ENCODE data around the gene C17orf50. TPM values are rescaled to one million over a fixed set of nuclear protein-coding genes. Genes with fewer than 3 reads are reported as not detected.
"Not testable (repeated sequence)": the region's sequence is repeated elsewhere in the genome, so short reads cannot be mapped to it uniquely, and the experiment has no call there.

The C17orf50 gene
- total and polyA plus RNA-seq, 5 donors from 2014 or later = not detected

DNA sequence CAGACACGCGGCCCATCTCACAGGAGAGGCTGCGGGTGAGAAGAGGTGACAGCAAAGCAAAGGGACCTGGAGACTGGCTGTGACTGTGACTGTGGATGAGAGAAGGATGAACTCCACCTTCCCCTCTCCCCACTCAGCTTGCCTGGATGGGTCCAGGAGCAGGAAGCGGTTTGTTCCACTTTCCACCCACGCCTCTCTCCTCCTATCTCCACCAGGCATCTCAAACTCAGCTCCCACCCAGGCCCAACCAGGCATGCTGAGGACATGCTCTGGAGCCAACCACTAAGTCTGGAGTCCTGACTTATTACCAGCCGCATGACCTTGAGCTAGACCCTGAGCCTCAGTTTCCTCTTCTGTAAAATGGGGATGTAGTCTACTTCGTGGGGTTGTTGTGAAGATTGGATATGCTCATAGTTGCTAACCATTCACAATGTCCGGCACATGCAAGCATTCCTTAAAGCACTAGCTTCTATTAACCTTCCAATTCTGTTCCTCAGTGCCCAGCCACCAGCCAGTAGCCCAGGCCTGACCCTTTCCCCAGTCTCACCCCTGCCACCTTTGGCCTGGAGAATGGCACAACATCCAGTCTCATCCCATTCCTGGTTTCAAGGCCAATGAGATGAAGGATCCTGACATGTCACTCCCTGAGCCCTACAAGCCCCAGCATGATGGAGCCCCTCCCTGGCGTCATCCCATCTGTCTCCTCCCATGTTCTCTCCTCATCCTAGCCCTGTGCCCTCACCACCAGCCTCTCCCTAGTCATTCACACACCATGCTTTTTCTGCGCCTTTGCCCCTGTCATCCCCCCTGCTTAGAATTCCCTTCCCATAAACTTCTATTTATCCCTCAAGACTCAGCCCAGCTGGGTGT is 9.9 kb upstream of the C17orf50 start:
- H3K27me3 ChIP-seq (ENCODE audit: control insufficient read depth, insufficient read depth, low read length) = peaks cover 19% of the 10 kb centered on the region
- no peak overlapping the region for H3K4me3 Mint-ChIP-seq
- peaks cover 61% of the 10 kb centered on the region for H3K27me3 Mint-ChIP-seq
- no peaks in the 10 kb centered on the region for H3K36me3 ChIP-seq (ENCODE audit: control insufficient read depth, insufficient read depth, low read length)
- peaks cover 9% of the 10 kb centered on the region for H3K4me1 ChIP-seq (ENCODE audit: control insufficient read depth, insufficient read depth, low read length, poor library complexity, severe bottlenecking)
- H3K36me3 Mint-ChIP-seq = no peaks in the 10 kb centered on the region
- no peak overlapping the region for H3K27ac Mint-ChIP-seq
- no peaks in the 10 kb centered on the region for H3K9me3 Mint-ChIP-seq
- ATAC-seq (ENCODE audit: low read depth in 2 of 2) (no peak), DNase-seq (no peak)
- peaks cover 0 to 9% (median 0%) of the 10 kb centered on the region in 4 donors for H3K4me1 Mint-ChIP-seq
- no peak overlapping the region for H3K27ac ChIP-seq (ENCODE audit: insufficient read depth, low read length, poor library complexity, severe bottlenecking)
- no peaks in the 10 kb centered on the region for H3K9me3 ChIP-seq (ENCODE audit: control insufficient read depth in 2 of 2, low read length in 2 of 2)
- H3K4me3 ChIP-seq (ENCODE audit: low read depth, low read length) = no peak overlapping the region

DNA sequence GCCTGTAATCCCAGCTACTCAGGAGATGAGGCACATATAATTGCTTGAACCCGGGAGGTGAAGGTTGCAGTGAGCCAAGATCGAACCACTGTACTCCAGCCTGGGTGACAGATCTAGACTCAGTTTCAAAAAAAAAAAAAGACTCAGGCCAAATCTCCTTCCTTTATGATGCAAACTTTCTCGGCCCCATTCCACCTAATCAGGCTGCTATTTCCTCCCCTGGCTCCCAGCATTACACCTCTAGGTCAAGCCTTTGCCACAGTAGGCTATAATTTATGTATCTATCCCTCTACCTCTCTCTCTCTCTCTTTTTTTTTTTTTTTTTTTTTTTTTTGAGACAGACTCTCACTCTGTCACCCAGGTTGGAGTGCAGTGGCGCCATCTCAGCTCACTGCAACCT is 9.1 kb upstream of the C17orf50 start:
- not testable (repeated sequence) for H3K36me3 ChIP-seq (ENCODE audit: control insufficient read depth, insufficient read depth, low read length); H3K4me3 ChIP-seq (ENCODE audit: low read depth, low read length); H3K27ac ChIP-seq (ENCODE audit: insufficient read depth, low read length, poor library complexity, severe bottlenecking); H3K4me1 Mint-ChIP-seq; H3K9me3 Mint-ChIP-seq; H3K4me3 Mint-ChIP-seq; ATAC-seq (ENCODE audit: low read depth in 2 of 2); H3K27ac Mint-ChIP-seq; H3K36me3 Mint-ChIP-seq; DNase-seq; H3K9me3 ChIP-seq (ENCODE audit: control insufficient read depth in 2 of 2, low read length in 2 of 2); H3K4me1 ChIP-seq (ENCODE audit: control insufficient read depth, insufficient read depth, low read length, poor library complexity, severe bottlenecking)
- peaks cover 57% of the 10 kb centered on the region for H3K27me3 Mint-ChIP-seq
- H3K27me3 ChIP-seq (ENCODE audit: control insufficient read depth, insufficient read depth, low read length) = peaks cover 19% of the 10 kb centered on the region

DNA sequence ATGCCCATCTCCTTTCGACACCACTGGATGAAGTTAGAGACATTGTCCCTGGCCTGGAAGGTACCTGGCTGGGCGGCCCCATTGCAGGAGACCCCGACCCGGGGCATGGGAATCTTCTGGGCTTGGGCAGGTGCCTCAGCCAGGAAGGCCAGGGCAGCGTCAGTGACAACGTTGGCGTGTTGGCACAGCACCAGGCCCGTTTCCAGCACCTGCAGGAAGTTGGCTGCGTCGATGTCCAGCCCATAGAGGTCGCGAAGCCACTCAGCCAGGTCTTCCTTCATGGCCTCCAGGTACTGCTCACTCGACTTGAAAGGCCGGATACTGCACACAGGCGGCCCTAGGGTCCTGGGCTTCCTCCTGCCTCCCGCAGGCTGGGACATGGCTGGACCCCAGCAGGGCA is 8.2 kb upstream of the C17orf50 start:
- Mint-ChIP-seq H3K9me3 (no peaks in the 10 kb centered on the region), H3K27ac (no peak overlapping the region), H3K27me3 (peaks cover 52% of the 10 kb centered on the region), H3K4me1 (peaks cover 0 to 9% (median 0%) of the 10 kb centered on the region in 4 donors), H3K4me3 (no peak overlapping the region), H3K36me3 (no peaks in the 10 kb centered on the region)
- H3K27me3 ChIP-seq (ENCODE audit: control insufficient read depth, insufficient read depth, low read length) = peaks cover 19% of the 10 kb centered on the region
- no peak overlapping the region for H3K27ac ChIP-seq (ENCODE audit: insufficient read depth, low read length, poor library complexity, severe bottlenecking)
- H3K4me3 ChIP-seq (ENCODE audit: low read depth, low read length) = no peak overlapping the region
- peaks cover 5% of the 10 kb centered on the region for H3K4me1 ChIP-seq (ENCODE audit: control insufficient read depth, insufficient read depth, low read length, poor library complexity, severe bottlenecking)
- H3K9me3 ChIP-seq (ENCODE audit: control insufficient read depth in 2 of 2, low read length in 2 of 2) = no peaks in the 10 kb centered on the region
- no peak for DNase-seq
- ATAC-seq (ENCODE audit: low read depth in 2 of 2) = no peak
- H3K36me3 ChIP-seq (ENCODE audit: control insufficient read depth, insufficient read depth, low read length) = no peaks in the 10 kb centered on the region

DNA sequence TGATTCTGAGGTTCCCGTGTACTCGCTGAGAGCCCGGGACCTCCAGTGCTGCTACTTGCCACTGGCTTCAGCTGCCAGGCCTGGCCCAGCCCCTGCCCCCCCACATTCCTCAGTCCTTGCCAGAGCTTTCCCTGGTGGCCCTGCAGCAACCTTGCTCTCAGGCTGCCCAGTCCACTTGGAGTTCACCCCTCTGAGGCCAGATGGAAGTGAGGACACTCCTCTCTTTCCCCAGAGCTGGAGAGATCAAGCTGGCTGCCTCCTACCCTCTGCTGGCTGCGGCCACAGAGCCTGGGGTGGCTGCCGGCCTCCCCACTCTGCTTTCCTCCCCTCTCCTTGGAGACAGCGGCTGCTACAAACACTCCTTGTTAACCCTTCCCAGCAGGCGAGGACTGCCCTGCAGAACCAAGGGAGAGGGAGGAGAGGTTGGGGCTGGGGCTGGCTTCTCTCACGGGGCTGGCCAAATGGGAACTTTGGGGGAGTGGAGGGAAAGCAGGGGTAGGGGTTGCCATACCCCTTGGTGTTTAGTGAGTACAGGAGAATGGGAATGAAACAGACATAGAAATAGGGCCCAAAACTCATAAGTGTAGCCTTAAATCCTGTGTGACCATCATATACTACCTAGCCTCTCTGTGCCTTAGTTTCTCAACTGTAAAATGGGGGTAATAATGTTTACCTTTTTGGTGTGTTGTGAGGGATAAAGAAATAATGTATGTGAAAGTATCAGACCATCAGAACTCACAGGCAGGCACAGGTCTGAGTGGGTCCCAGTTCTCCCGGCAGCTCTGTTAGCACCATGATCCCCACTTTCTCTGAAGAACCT is 7.5 kb upstream of the C17orf50 start, which contains the start of gene GAS2L2:
Gene GAS2L2, minus strand, starts transcription at position 295 of the 820 bp plus-strand sequence. CDS start 389 bp downstream, outside the sequence.
- Histone ChIP-seq H3K27me3 (ENCODE audit: control insufficient read depth, insufficient read depth, low read length) (peaks cover 19% of the 10 kb centered on the region), H3K36me3 (ENCODE audit: control insufficient read depth, insufficient read depth, low read length) (no peaks in the 10 kb centered on the region), H3K27ac (ENCODE audit: insufficient read depth, low read length, poor library complexity, severe bottlenecking) (no peak within 1 kb of the TSS), H3K9me3 (ENCODE audit: control insufficient read depth in 2 of 2, low read length in 2 of 2) (no peaks in the 10 kb centered on the region), H3K4me3 (ENCODE audit: low read depth, low read length) (no peak within 1 kb of the TSS), H3K4me1 (ENCODE audit: control insufficient read depth, insufficient read depth, low read length, poor library complexity, severe bottlenecking) (peaks cover 5% of the 10 kb centered on the region)
- no peak within 1 kb of the TSS for H3K4me3 Mint-ChIP-seq
- H3K36me3 Mint-ChIP-seq = no peaks in the 10 kb centered on the region
- peaks cover 47% of the 10 kb centered on the region for H3K27me3 Mint-ChIP-seq
- peaks cover 0 to 9% (median 0%) of the 10 kb centered on the region in 4 donors for H3K4me1 Mint-ChIP-seq
- ATAC-seq (ENCODE audit: low read depth in 2 of 2) (no peak), DNase-seq (no peak)
- no peaks in the 10 kb centered on the region for H3K9me3 Mint-ChIP-seq
- no peak within 1 kb of the TSS for H3K27ac Mint-ChIP-seq

- Mint-ChIP-seq H3K4me1 (peaks cover 0 to 2% (median 0%) of the 10 kb centered on the region in 4 donors), H3K9me3 (no peaks in the 10 kb centered on the region), H3K27ac (no peak overlapping the region), H3K27me3 (peaks cover 20% of the 10 kb centered on the region), H3K36me3 (peaks cover 3% of the 10 kb centered on the region), H3K4me3 (no peak overlapping the region)
- Histone ChIP-seq H3K9me3 (ENCODE audit: control insufficient read depth in 2 of 2, low read length in 2 of 2) (no peaks in the 10 kb centered on the region), H3K27me3 (ENCODE audit: control insufficient read depth, insufficient read depth, low read length) (no peaks in the 10 kb centered on the region), H3K36me3 (ENCODE audit: control insufficient read depth, insufficient read depth, low read length) (no peaks in the 10 kb centered on the region), H3K4me3 (ENCODE audit: low read depth, low read length) (no peak overlapping the region), H3K4me1 (ENCODE audit: control insufficient read depth, insufficient read depth, low read length, poor library complexity, severe bottlenecking) (no peaks in the 10 kb centered on the region), H3K27ac (ENCODE audit: insufficient read depth, low read length, poor library complexity, severe bottlenecking) (no peak overlapping the region)
- ATAC-seq (ENCODE audit: low read depth in 2 of 2) (no peak), DNase-seq (no peak)
These were observed 3.4 kb upstream of the C17orf50 start for GRCh38 chr17:35757243-35757642.

DNA sequence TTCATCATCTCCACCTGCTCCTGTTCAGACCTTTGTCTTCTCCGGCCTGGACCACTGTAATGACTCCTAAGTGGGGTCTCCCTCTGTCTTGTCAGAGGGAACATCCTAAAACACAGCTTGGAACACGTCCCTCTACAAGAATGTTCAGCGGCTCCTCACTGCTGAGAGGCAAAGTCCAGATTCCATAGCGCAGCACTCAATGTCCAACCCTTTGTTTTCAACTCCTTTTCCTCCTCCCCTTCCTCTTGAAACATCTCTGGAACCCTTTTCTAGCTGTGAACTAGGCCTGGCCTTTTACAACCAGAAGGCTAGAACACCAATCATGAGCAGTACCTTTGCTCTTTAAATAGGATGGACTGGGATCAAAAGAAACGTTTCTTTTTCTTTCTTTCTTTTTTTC is 914 bp downstream of the C17orf50 start:
- Mint-ChIP-seq H3K4me3 (peak overlapping the region in 1 of 4 donors; percentile 50), H3K36me3 (peaks cover 3% of the 10 kb centered on the region), H3K9me3 (no peaks in the 10 kb centered on the region), H3K4me1 (peaks cover 0 to 9% (median 3%) of the 10 kb centered on the region in 4 donors), H3K27me3 (peaks cover 16% of the 10 kb centered on the region), H3K27ac (no peak overlapping the region)
- H3K36me3 ChIP-seq (ENCODE audit: control insufficient read depth, insufficient read depth, low read length) = no peaks in the 10 kb centered on the region
- H3K27ac ChIP-seq (ENCODE audit: insufficient read depth, low read length, poor library complexity, severe bottlenecking) = no peak overlapping the region
- no peaks in the 10 kb centered on the region for H3K27me3 ChIP-seq (ENCODE audit: control insufficient read depth, insufficient read depth, low read length)
- no peak for DNase-seq
- H3K4me1 ChIP-seq (ENCODE audit: control insufficient read depth, insufficient read depth, low read length, poor library complexity, severe bottlenecking) = peaks cover 11% of the 10 kb centered on the region
- H3K4me3 ChIP-seq (ENCODE audit: low read depth, low read length) = no peak overlapping the region
- H3K9me3 ChIP-seq (ENCODE audit: control insufficient read depth in 2 of 2, low read length in 2 of 2) = no peaks in the 10 kb centered on the region
- no peak for ATAC-seq (ENCODE audit: low read depth in 2 of 2)

DNA sequence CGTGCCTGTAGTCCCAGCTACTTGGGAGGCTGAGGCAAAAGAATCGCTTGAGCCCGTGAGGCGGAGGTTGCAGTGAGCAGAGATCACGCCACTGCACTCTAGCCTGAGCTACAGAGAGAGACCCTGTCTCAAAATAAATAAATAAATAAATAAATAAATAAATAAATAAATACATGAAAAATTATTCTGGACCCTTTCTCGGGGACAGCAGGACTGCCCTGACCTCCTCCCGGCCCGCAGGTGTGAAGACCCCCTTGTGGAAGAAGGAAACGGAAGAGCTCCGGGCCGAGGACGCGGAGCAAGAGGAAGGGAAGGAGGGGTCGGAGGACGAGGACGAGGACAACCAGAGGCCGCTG is 3.1 kb downstream of the C17orf50 start:
- Histone ChIP-seq H3K9me3 (ENCODE audit: control insufficient read depth in 2 of 2, low read length in 2 of 2) (no peaks in the 10 kb centered on the region), H3K4me3 (ENCODE audit: low read depth, low read length) (no peak overlapping the region), H3K4me1 (ENCODE audit: control insufficient read depth, insufficient read depth, low read length, poor library complexity, severe bottlenecking) (peaks cover 11% of the 10 kb centered on the region), H3K27me3 (ENCODE audit: control insufficient read depth, insufficient read depth, low read length) (no peaks in the 10 kb centered on the region), H3K36me3 (ENCODE audit: control insufficient read depth, insufficient read depth, low read length) (no peaks in the 10 kb centered on the region), H3K27ac (ENCODE audit: insufficient read depth, low read length, poor library complexity, severe bottlenecking) (no peak overlapping the region)
- peaks cover 3% of the 10 kb centered on the region for H3K36me3 Mint-ChIP-seq
- peaks cover 23% of the 10 kb centered on the region for H3K27me3 Mint-ChIP-seq
- H3K27ac Mint-ChIP-seq = peak overlapping the region in 1 of 3 donors; percentile 66
- peak overlapping the region in 3 of 4 donors; percentile 91 to 95 (median 91) for H3K4me3 Mint-ChIP-seq
- peaks cover 0 to 9% (median 3%) of the 10 kb centered on the region in 4 donors for H3K4me1 Mint-ChIP-seq
- DNase-seq = no peak
- no peak for ATAC-seq (ENCODE audit: low read depth in 2 of 2)
- no peaks in the 10 kb centered on the region for H3K9me3 Mint-ChIP-seq
